ENCODE measurements around the gene NRSN1. TPM values are rescaled to one million over a fixed set of nuclear protein-coding genes. Genes with fewer than 3 reads are reported as not detected.

The NRSN1 gene
- total RNA-seq, 1 experiment from 2014 or later, result not detected

DNA sequence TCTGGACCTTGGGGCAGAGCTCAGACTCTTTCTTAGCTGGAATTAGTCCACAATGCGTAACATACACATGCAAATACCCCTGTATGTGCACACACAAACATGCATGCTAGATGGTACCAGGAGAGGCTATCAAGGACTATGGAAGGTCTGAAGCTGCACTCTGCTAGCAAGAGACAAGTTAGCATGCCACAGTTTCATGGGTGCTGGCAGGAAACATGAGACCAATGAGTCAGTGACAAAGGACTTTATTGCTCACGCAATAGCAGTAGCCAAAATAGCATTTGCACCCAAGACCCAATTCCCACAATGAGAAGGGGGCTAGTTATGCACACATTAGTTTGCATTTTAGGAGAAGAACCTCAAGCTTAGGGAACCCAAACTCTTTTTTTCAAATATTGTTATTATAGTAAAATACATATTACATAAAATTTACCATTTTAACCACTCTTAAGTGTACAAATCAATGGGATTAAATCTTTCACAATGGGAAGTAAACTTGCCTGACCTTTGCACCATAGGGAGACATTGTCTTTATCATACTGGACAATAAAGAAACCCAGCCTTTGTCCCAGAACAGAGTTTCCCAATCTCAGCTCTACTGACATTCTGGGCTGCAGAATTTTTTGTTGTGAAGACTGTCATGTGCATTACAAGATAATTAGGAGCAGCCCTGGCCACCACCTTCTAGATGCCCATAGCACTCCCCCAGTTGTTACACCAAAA lies 69.1 kb downstream of the NRSN1 start:
- TF ChIP-seq, protein P1, sequence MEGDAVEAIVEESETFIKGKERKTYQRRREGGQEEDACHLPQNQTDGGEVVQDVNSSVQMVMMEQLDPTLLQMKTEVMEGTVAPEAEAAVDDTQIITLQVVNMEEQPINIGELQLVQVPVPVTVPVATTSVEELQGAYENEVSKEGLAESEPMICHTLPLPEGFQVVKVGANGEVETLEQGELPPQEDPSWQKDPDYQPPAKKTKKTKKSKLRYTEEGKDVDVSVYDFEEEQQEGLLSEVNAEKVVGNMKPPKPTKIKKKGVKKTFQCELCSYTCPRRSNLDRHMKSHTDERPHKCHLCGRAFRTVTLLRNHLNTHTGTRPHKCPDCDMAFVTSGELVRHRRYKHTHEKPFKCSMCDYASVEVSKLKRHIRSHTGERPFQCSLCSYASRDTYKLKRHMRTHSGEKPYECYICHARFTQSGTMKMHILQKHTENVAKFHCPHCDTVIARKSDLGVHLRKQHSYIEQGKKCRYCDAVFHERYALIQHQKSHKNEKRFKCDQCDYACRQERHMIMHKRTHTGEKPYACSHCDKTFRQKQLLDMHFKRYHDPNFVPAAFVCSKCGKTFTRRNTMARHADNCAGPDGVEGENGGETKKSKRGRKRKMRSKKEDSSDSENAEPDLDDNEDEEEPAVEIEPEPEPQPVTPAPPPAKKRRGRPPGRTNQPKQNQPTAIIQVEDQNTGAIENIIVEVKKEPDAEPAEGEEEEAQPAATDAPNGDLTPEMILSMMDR (conservative IDR thresholded peaks at IDR 0.05), result no peak
- H3K4me1 ChIP-seq (ENCODE audit: insufficient read depth, low read length), result no peaks in the 10 kb centered on the region
- no CpG with 5 or more reads among the region's 2 CpGs for WGBS (ENCODE audit: extremely low coverage, insufficient read length, low lambda C conversion rate)

More for the DNA sequence above, 69.1 kb downstream of the NRSN1 start:
- no peak overlapping the region for H3K9ac ChIP-seq (ENCODE audit: extremely low read depth, insufficient read length, low read length)
- no peak overlapping the region for H3T11ph ChIP-seq (ENCODE audit: low read length)
- no peaks in the 10 kb centered on the region for H3K79me1 ChIP-seq (ENCODE audit: insufficient read depth, low read depth, low read length, poor library complexity, severe bottlenecking)
- Mint-ChIP-seq H3K27me3 (ENCODE audit: low read depth) (no peaks in the 10 kb centered on the region; the same call in 1 of the 2 replicates), H3K27ac (no peak overlapping the region), H3K36me3 (ENCODE audit: insufficient read depth in 1 of 3, low read depth in 3 of 3) (peaks cover 0 to 7% (median 0%) of the 10 kb centered on the region in 3 experiments; a peak in 2 of 7 replicates), H3K9me3 (peaks cover 2 to 8% of the 10 kb centered on the region in 2 experiments; a peak in 3 of 5 replicates), H3K4me3 (no peak overlapping the region), H3K4me1 (no peaks in the 10 kb centered on the region)
- H3K4ac ChIP-seq (ENCODE audit: low read depth, low read length), result no peak overlapping the region
- H3K18ac ChIP-seq (ENCODE audit: insufficient read length, low read depth, low read length), result no peak overlapping the region
- DNase-seq, result no peak
- no peak overlapping the region for H2BK120ac ChIP-seq (ENCODE audit: low read depth, low read length, poor library complexity, severe bottlenecking)
- H3K27ac ChIP-seq (ENCODE audit: insufficient read length, low read depth, low read length), result no peak overlapping the region
- no peak overlapping the region for H2AFZ ChIP-seq (ENCODE audit: low read length)
- no peak overlapping the region for H3K56ac ChIP-seq (ENCODE audit: insufficient read length, low read depth, low read length)
- H2BK5ac ChIP-seq (ENCODE audit: insufficient read length, low read length), result no peak overlapping the region
- H2BK12ac ChIP-seq (ENCODE audit: insufficient read length, low read depth, low read length), result no peak overlapping the region
- H2AK5ac ChIP-seq (ENCODE audit: insufficient read length, low read length), result no peak overlapping the region
- H4K91ac ChIP-seq (ENCODE audit: insufficient read length, low read depth, low read length), result no peak overlapping the region
- H3K27me3 ChIP-seq (ENCODE audit: insufficient read depth, low read length), result no peaks in the 10 kb centered on the region
- no peaks in the 10 kb centered on the region for H4K20me1 ChIP-seq (ENCODE audit: control insufficient read depth, insufficient read depth, insufficient read length)
- H3K23me2 ChIP-seq (ENCODE audit: insufficient read length, low read depth, low read length, poor library complexity, severe bottlenecking), result no peaks in the 10 kb centered on the region
- no peak overlapping the region for H4K5ac ChIP-seq (ENCODE audit: insufficient read length, low read depth, low read length)
- no peak overlapping the region for H3K14ac ChIP-seq (ENCODE audit: insufficient read depth, low read length)
- no peaks in the 10 kb centered on the region for H3K9me3 ChIP-seq (ENCODE audit: control insufficient read depth, low read depth, low read length)
- no peak overlapping the region for H3K4me2 ChIP-seq (ENCODE audit: insufficient read depth, insufficient read length, low read length)
- H2BK15ac ChIP-seq (ENCODE audit: low read depth, low read length), result no peak overlapping the region
- no peak overlapping the region for H2BK20ac ChIP-seq (ENCODE audit: low read depth, low read length, poor library complexity, severe bottlenecking)
- no peak overlapping the region for H3K23ac ChIP-seq (ENCODE audit: insufficient read length, low read depth, low read length)
- H4K8ac ChIP-seq (replicated peaks; ENCODE audit: insufficient read length, low read depth, low read length), result no peak overlapping the region
- no peaks in the 10 kb centered on the region for H3K79me2 ChIP-seq (ENCODE audit: insufficient read depth, low read length)
